Astrocyte of the cerebellum (primary cell): ENCODE data around the gene TCF4.

Source experiments
- DNase-seq: peaks from one replicate; pipeline ENCODE4 v3.0.0-alpha.2; 2011; ENCODE audit warnings: low read depth
- H3K4me3 ChIP-seq: 2 replicates; pipeline ENCODE4 v1.5.1; 2011; ENCODE audit warnings: mild to moderate bottlenecking, low read depth, low read length, moderate library complexity
- CTCF ChIP-seq: IDR thresholded peaks from 2 replicates; pipeline ENCODE4 v1.5.1; 2012; ENCODE audit warnings: low read length, low read depth, moderate library complexity, mild to moderate bottlenecking; ENCODE audit errors: missing control alignments
- in situ Hi-C: cut with HindIII; loops from 2 replicates; pipeline ENCODE4 v1.10.0; 2017; ENCODE audit warnings: low sequenced_read_pairs

Gene TCF4

DNA sequence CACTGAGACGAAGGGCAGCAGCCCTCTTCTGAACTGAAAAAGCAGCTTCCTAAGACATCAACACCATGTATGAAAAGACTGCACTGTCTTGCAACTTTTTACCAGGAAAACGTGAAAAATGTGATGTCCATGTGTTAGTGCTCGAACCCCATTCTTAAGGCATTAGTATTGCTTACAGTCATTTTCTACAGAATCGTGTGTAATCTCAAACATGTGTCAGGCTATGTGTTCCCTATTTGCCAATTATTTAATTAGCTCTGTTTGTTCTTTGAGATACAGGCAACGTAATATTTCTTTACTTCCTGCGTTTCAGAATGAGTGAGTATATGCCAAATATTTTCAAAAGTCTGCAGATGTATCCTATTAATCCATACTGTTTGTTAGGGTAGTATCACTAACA, 321.0 kb downstream of the TCF4 start:
- DNase-seq, result no peak
- no peak for TF ChIP-seq CTCF
- in situ Hi-C loops, result no loop called here
- H3K4me3 ChIP-seq, result no peak overlapping the region

GRCh38 chr18:55265984-55266383, 322.0 kb downstream of the TCF4 start:
- no peak for TF ChIP-seq CTCF
- in situ Hi-C loops, result no loop called here
- H3K4me3 ChIP-seq, result no peak overlapping the region
- DNase-seq, result no peak

GRCh38 chr18:55265130-55265675, 322.8 kb downstream of the TCF4 start:
- in situ Hi-C loops, result no loop called here
- TF ChIP-seq CTCF, result no peak
- DNase-seq, result no peak
- no peak overlapping the region for H3K4me3 ChIP-seq

DNA sequence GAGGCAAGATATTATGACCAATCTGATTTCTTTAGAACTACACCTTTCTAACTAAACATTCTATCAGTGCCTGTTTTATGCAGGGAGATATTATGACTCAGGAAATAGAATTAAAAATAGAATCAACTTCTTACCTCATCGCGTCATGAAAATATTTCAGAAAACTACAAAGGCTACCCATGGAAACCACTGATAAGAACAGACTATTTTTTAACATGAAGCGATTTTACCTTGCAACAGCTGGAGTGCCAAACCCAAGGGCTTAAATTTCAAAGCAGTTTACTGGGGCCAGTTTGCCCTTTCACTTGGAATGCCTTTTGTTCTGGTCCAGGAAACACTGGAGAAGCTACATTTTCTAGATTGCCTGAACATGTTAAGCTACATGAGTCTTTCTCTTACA, 323.9 kb downstream of the TCF4 start:
- no peak overlapping the region for H3K4me3 ChIP-seq
- in situ Hi-C loops, result no loop called here
- TF ChIP-seq CTCF, result no peak
- DNase-seq, result peak; percentile 33

DNA sequence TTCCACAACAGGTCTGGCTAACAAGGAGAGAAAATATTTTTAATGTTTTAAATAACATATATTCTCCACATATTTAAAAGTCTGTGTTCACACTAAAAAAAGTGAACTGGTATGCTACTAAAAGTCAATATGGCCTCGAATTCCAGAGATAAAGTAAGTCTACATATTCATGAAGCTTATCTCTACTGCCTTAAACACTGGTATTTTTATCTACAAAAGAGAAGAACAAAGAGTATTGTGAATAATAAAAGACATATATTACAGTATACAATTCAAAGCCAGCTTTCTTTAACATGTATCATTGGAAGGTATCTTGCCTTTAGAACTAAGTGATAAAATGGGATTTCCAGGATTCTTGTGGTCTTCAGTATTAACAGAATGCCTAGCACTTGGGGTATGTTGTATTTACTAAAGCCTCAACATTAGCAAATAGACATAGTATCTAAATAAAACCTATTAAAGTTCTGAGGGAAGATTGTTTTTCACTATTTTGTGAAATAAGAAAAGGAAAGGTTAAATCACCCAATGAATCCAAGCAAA, 325.9 kb downstream of the TCF4 start:
- in situ Hi-C loops, result no loop called here
- no peak overlapping the region for H3K4me3 ChIP-seq
- no peak for TF ChIP-seq CTCF
- DNase-seq, result no peak

DNA sequence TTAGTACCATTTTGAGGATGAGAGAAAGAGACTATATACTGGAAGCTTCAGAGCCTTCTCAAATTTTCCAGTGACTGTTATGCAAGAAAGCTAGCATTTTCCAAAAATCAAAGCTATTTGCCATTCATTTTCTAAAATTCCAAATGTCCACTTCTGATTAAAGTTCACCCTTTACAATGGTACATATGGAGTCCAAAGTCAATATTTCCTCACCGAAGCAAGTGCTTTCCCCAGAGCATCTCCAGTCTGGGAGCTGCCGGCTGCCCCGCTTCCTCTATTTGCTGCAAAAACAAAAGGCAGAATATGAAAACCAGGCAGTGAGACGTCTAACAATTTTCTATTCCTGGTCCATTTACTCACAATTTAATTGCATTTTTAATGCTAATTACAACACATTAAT, 326.7 kb downstream of the TCF4 start:
- H3K4me3 ChIP-seq, result no peak overlapping the region
- in situ Hi-C loops, result no loop called here
- DNase-seq, result no peak
- TF ChIP-seq CTCF, result no peak
